Testis (tissue), 3 donors: ENCODE results near the gene KAT5. TPM values are rescaled to one million over a fixed set of nuclear protein-coding genes. Genes with fewer than 3 reads are reported as not detected.
"Not testable (repeated sequence)": the region's sequence is repeated elsewhere in the genome, so short reads cannot be mapped to it uniquely, and the experiment has no call there.

ENCODE experiments used
- DNase-seq: peaks from one replicate; pipeline ENCODE4 v3.0.0-alpha.2; 2019
- H3K27ac ChIP-seq, 2 donors: fragments of 200-600 bp; sonication (generic); one replicate each; pipeline ENCODE4 v1.5.1; 2019
- H3K27me3 ChIP-seq: fragments of 200-600 bp; sonication (generic); one replicate; pipeline ENCODE4 v1.5.1; 2019
- H3K36me3 ChIP-seq: fragments of 200-600 bp; sonication (generic); one replicate; pipeline ENCODE4 v1.5.1; 2017; ENCODE audit warnings: low read depth; ENCODE audit errors: missing control alignments
- H3K4me1 ChIP-seq: fragments of 200-600 bp; sonication (generic); one replicate; pipeline ENCODE4 v1.5.1; 2019
- H3K4me3 ChIP-seq, 2 donors: fragments of 200-600 bp; sonication (generic); one replicate each; pipeline ENCODE4 v1.5.1; 2017 to 2019
- H3K9me3 ChIP-seq: fragments of 200-600 bp; sonication (generic); one replicate; pipeline ENCODE4 v1.5.1; 2017
- POLR2A ChIP-seq: fragments of 450-650 bp; IDR thresholded peaks from one replicate; pipeline ENCODE4 v1.6.1; 2017; ENCODE audit warnings: antibody characterized with exemption, mild to moderate bottlenecking, moderate library complexity
- WGBS, 2 donors: methylation state at CpG; one replicate each; pipeline ENCODE4 v1.1.5; 2018; 5-methylcytosine and 5-hydroxymethylcytosine counted together
- intact Hi-C: fragments of 100-400 bp; cut with DNase I; formaldehyde crosslinking; loops from one replicate; pipeline ENCODE4 v1.15.1; 2023; ENCODE audit warnings: low total_unique reads
- polyA plus RNA-seq: library from polyadenylated mRNA; stranded (reverse); fragments of 350-450 nt; fragmentation: Illumina TruSeq; extraction: RNeasy Lipid Tissue Mini Kit (QIAGEN cat#74804); gene quantifications from one replicate; pipeline ENCODE4 v1.2.3, GENCODE V29; 2014; ENCODE audit warnings: low read depth, low replicate concordance; ENCODE audit not compliant: insufficient read depth
- small RNA-seq, 2 donors: library from RNA; depleted of rRNA; stranded (forward); fragments of <200 nt; gene quantifications; one replicate each; pipeline ENCODE3, GENCODE V24; 2016
- total RNA-seq, 2 donors: library from RNA; depleted of rRNA; stranded (reverse); fragments of >200 nt; gene quantifications; one replicate each; pipeline ENCODE4 v1.2.3, GENCODE V29; 2016
- TF ChIP-seq, protein P1 (sequence below), 3 experiments: fragments of 450-650 bp in 2 of 3; fragments of 200-600 bp in 1 of 3; sonication (generic) in 1 of 3; IDR thresholded peaks; one replicate each; pipeline ENCODE4 v1.5.1; 2016 to 2019; ENCODE audit warnings: antibody characterized with exemption in 3 of 3, mild to moderate bottlenecking in 2 of 3, moderate library complexity in 1 of 3

The KAT5 gene
- total and polyA plus RNA-seq, 3 donors from 2014 or later, result 101 to 154 (median 121) TPM

DNA sequence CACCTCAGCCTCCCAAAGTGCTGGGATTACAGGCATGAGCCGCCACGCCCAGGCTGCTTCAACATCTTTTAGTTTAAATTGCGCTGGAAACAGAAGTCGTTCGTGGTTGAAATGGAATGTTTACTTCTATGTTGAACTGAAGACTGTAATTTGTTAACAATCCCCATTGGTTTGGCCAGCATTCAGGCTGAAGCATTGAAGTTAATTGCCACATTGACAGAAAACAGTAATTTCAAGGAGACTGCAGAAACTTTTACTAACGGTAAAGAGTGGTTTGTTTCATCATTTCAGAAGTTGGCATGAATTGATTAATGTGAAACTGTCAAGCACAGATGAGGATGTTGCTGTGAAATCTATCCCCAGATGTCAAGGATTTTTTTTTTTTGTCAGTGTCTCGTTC, 54.5 kb downstream of the KAT5 start:
- TF ChIP-seq, protein P1, sequence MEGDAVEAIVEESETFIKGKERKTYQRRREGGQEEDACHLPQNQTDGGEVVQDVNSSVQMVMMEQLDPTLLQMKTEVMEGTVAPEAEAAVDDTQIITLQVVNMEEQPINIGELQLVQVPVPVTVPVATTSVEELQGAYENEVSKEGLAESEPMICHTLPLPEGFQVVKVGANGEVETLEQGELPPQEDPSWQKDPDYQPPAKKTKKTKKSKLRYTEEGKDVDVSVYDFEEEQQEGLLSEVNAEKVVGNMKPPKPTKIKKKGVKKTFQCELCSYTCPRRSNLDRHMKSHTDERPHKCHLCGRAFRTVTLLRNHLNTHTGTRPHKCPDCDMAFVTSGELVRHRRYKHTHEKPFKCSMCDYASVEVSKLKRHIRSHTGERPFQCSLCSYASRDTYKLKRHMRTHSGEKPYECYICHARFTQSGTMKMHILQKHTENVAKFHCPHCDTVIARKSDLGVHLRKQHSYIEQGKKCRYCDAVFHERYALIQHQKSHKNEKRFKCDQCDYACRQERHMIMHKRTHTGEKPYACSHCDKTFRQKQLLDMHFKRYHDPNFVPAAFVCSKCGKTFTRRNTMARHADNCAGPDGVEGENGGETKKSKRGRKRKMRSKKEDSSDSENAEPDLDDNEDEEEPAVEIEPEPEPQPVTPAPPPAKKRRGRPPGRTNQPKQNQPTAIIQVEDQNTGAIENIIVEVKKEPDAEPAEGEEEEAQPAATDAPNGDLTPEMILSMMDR (IDR thresholded peaks at IDR 0.05), result no peak
- TF ChIP-seq POLR2A, result no peak
- DNase-seq, result no peak
- Histone ChIP-seq H3K4me3 (no peak overlapping the region), H3K27me3 (no peaks in the 10 kb centered on the region), H3K4me1 (no peaks in the 10 kb centered on the region), H3K36me3 (no peaks in the 10 kb centered on the region), H3K27ac (no peak overlapping the region), H3K9me3 (no peaks in the 10 kb centered on the region)
- intact Hi-C loops, result no loop called here
- WGBS, 2 donors, result 68 to 74% methylated on average over 7 of the region's 7 CpGs

DNA sequence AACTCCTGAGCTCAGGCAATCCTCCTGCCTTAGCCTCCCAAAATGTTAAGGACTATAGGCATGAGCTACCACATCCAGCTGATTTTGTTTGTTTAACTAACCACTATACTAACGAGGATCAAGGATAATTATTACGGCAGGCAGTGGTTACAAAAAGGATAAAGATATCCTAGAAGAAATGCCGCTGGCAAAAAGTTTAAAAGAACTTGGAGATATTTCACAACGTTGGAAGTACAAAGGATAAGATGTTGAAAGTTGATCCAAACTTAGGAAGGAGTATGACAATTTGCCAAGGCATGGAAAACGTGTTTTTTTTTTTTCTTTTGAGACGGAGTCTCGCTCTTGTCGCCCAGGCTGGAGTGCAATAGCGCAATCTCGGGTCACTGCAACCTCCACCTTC, 55.4 kb downstream of the KAT5 start:
- intact Hi-C loops, result no loop called here
- H3K9me3 ChIP-seq, result no peaks in the 10 kb centered on the region

DNA sequence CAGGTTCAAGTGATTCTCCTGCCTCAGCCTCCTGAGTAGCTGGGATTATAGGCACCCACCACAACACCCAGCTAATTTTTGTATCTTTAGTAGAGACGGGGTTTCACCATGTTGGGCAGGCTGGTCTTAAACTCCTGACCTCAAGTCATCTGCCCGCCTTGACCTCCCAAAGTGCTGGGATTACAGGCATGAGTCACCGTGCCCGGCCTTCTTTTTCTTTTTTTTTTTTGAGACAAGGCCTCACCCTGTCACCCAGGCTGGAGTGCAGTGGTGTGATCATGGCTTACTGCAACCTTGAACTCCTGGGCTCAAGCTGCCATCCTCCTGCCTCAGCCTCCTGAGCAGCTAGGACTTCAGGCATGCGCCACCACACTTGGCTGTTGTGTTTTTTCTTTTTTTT, 55.8 kb downstream of the KAT5 start:
- H3K9me3 ChIP-seq, H3K27me3 ChIP-seq, H3K27ac ChIP-seq, H3K4me1 ChIP-seq, H3K36me3 ChIP-seq, intact Hi-C loops, H3K4me3 ChIP-seq, DNase-seq: not testable (repeated sequence)
- 74 to 88% methylated on average over 5 of the region's 5 CpGs for WGBS, 2 donors

More for the DNA sequence above, 55.4 kb downstream of the KAT5 start:
- no peak for DNase-seq
- Histone ChIP-seq H3K27ac (no peak overlapping the region), H3K36me3 (no peaks in the 10 kb centered on the region), H3K27me3 (no peaks in the 10 kb centered on the region), H3K4me1 (no peaks in the 10 kb centered on the region), H3K4me3 (no peak overlapping the region)
- TF ChIP-seq, protein P1 (IDR thresholded peaks at IDR 0.05), result no peak
- TF ChIP-seq POLR2A, result no peak
- 63 to 69% methylated on average over 10 of the region's 10 CpGs for WGBS, 2 donors

Small RNA genes within 50 kb of the gene (small RNA-seq; reads per million reads assigned to genes)
- gene RN7SL309P, result 0 reads per million in 2 donors

Other genes with a start within 250 kb of the KAT5 start
- gene MALAT1, start 213.2 kb upstream of the KAT5 start, total RNA-seq, result 1,000 to 10,000 TPM; 8,109 to 9,314 TPM
- 26.7 TPM for gene MALAT1, start 213.2 kb upstream of the KAT5 start, polyA plus RNA-seq
- 100 to 1,000 TPM; 131 to 160 TPM for gene SCYL1, start 187.2 kb upstream of the KAT5 start, total RNA-seq
- gene SCYL1, start 187.2 kb upstream of the KAT5 start, polyA plus RNA-seq, result 127 TPM
- 100 to 1,000 TPM; 112 to 126 TPM for gene LTBP3, start 153.9 kb upstream of the KAT5 start, total RNA-seq
- gene LTBP3, start 153.9 kb upstream of the KAT5 start, polyA plus RNA-seq, result 58.1 TPM
- 10 to 100 TPM; 67.7 to 79.6 TPM for gene ZNRD2, start 141.8 kb upstream of the KAT5 start, total RNA-seq
- 77.6 TPM for gene ZNRD2, start 141.8 kb upstream of the KAT5 start, polyA plus RNA-seq
- 10 to 100 TPM; 59.9 to 63.2 TPM for gene FAM89B, start 139.7 kb upstream of the KAT5 start, total RNA-seq
- 25.8 TPM for gene FAM89B, start 139.7 kb upstream of the KAT5 start, polyA plus RNA-seq
- gene EHBP1L1, start 136.2 kb upstream of the KAT5 start, total RNA-seq, result 10 to 100 TPM; 51.0 to 66.8 TPM
- gene EHBP1L1, start 136.2 kb upstream of the KAT5 start, polyA plus RNA-seq, result 20.5 TPM
- gene KCNK7, start 116.5 kb upstream of the KAT5 start, total RNA-seq, result 1 to 10 TPM in 1 of 2 donors, under 1 TPM in 1; 0.99 to 2.5 TPM
- 0.26 TPM for gene KCNK7, start 116.5 kb upstream of the KAT5 start, polyA plus RNA-seq
- 10 to 100 TPM; 68.4 to 75.7 TPM for gene MAP3K11, start 98.0 kb upstream of the KAT5 start, total RNA-seq
- 40.7 TPM for gene MAP3K11, start 98.0 kb upstream of the KAT5 start, polyA plus RNA-seq
- gene PCNX3, start 96.5 kb upstream of the KAT5 start, total RNA-seq, result 10 to 100 TPM; 78.4 to 87.6 TPM
- gene PCNX3, start 96.5 kb upstream of the KAT5 start, polyA plus RNA-seq, result 61.4 TPM
- gene SIPA1, start 74.2 kb upstream of the KAT5 start, total RNA-seq, result 10 to 100 TPM; 15.2 to 23.5 TPM
- gene SIPA1, start 74.2 kb upstream of the KAT5 start, polyA plus RNA-seq, result 29.0 TPM
- 10 to 100 TPM; 64.9 to 82.0 TPM for gene RELA, start 49.3 kb upstream of the KAT5 start, total RNA-seq
- 47.5 TPM for gene RELA, start 49.3 kb upstream of the KAT5 start, polyA plus RNA-seq
- gene RNASEH2C, start 8.5 kb downstream of the KAT5 start, total RNA-seq, result 10 to 100 TPM; 70.9 to 71.1 TPM
- gene RNASEH2C, start 8.5 kb downstream of the KAT5 start, polyA plus RNA-seq, result 29.1 TPM
- gene AP5B1, start 68.7 kb downstream of the KAT5 start, total RNA-seq, result 10 to 100 TPM; 13.5 to 14.8 TPM
- 4.5 TPM for gene AP5B1, start 68.7 kb downstream of the KAT5 start, polyA plus RNA-seq
- gene OVOL1, start 74.8 kb downstream of the KAT5 start, total RNA-seq, result 10 to 100 TPM; 27.6 to 33.9 TPM
- gene OVOL1, start 74.8 kb downstream of the KAT5 start, polyA plus RNA-seq, result 72.4 TPM
- 1 to 10 TPM; 3.2 to 4.0 TPM for gene SNX32, start 121.7 kb downstream of the KAT5 start, total RNA-seq
- 4.9 TPM for gene SNX32, start 121.7 kb downstream of the KAT5 start, polyA plus RNA-seq
- 100 to 1,000 TPM; 522 to 570 TPM for gene CFL1, start 145.9 kb downstream of the KAT5 start, total RNA-seq
- 647 TPM for gene CFL1, start 145.9 kb downstream of the KAT5 start, polyA plus RNA-seq
- gene MUS81, start 148.2 kb downstream of the KAT5 start, total RNA-seq, result 10 to 100 TPM; 57.2 to 74.0 TPM
- gene MUS81, start 148.2 kb downstream of the KAT5 start, polyA plus RNA-seq, result 49.9 TPM
- gene EFEMP2, start 160.5 kb downstream of the KAT5 start, total RNA-seq, result 10 to 100 TPM; 47.4 to 52.4 TPM
- 100 TPM for gene EFEMP2, start 160.5 kb downstream of the KAT5 start, polyA plus RNA-seq
- gene CTSW, start 167.6 kb downstream of the KAT5 start, total RNA-seq, result 1 to 10 TPM in 1 of 2 donors, under 1 TPM in 1; 0.71 to 2.7 TPM
- gene CTSW, start 167.6 kb downstream of the KAT5 start, polyA plus RNA-seq, result 4.4 TPM
- gene FIBP, start 176.2 kb downstream of the KAT5 start, total RNA-seq, result 100 to 1,000 TPM; 144 to 149 TPM
- gene FIBP, start 176.2 kb downstream of the KAT5 start, polyA plus RNA-seq, result 131 TPM
- gene CCDC85B, start 178.4 kb downstream of the KAT5 start, total RNA-seq, result 100 to 1,000 TPM in 1 of 2 donors, 10 to 100 TPM in 1; 77.1 to 102 TPM
- gene CCDC85B, start 178.4 kb downstream of the KAT5 start, polyA plus RNA-seq, result 17.1 TPM
- gene FOSL1, start 188.1 kb downstream of the KAT5 start, total RNA-seq, result 1 to 10 TPM; 1.7 to 2.0 TPM
- 1.7 TPM for gene FOSL1, start 188.1 kb downstream of the KAT5 start, polyA plus RNA-seq
- gene C11orf68, start 206.8 kb downstream of the KAT5 start, total RNA-seq, result 10 to 100 TPM; 54.4 to 54.8 TPM
- gene C11orf68, start 206.8 kb downstream of the KAT5 start, polyA plus RNA-seq, result 89.2 TPM
- 100 to 1,000 TPM; 215 to 243 TPM for gene DRAP1, start 207.2 kb downstream of the KAT5 start, total RNA-seq
- 304 TPM for gene DRAP1, start 207.2 kb downstream of the KAT5 start, polyA plus RNA-seq
- 1 to 10 TPM; 5.4 to 5.5 TPM for gene TSGA10IP, start 233.2 kb downstream of the KAT5 start, total RNA-seq
- gene TSGA10IP, start 233.2 kb downstream of the KAT5 start, polyA plus RNA-seq, result 17.8 TPM
- gene SART1, start 249.5 kb downstream of the KAT5 start, total RNA-seq, result 100 to 1,000 TPM in 1 of 2 donors, 10 to 100 TPM in 1; 81.1 to 102 TPM
- gene SART1, start 249.5 kb downstream of the KAT5 start, polyA plus RNA-seq, result 56.8 TPM